ENCODE results near the gene USP35. TPM values are rescaled to one million over a fixed set of nuclear protein-coding genes. Genes with fewer than 3 reads are reported as not detected.

The USP35 gene
- total and polyA plus RNA-seq, 2 donors (not counting 1 experiment from before 2014, with no cell fraction given), result 4.8 to 6.0 TPM

DNA sequence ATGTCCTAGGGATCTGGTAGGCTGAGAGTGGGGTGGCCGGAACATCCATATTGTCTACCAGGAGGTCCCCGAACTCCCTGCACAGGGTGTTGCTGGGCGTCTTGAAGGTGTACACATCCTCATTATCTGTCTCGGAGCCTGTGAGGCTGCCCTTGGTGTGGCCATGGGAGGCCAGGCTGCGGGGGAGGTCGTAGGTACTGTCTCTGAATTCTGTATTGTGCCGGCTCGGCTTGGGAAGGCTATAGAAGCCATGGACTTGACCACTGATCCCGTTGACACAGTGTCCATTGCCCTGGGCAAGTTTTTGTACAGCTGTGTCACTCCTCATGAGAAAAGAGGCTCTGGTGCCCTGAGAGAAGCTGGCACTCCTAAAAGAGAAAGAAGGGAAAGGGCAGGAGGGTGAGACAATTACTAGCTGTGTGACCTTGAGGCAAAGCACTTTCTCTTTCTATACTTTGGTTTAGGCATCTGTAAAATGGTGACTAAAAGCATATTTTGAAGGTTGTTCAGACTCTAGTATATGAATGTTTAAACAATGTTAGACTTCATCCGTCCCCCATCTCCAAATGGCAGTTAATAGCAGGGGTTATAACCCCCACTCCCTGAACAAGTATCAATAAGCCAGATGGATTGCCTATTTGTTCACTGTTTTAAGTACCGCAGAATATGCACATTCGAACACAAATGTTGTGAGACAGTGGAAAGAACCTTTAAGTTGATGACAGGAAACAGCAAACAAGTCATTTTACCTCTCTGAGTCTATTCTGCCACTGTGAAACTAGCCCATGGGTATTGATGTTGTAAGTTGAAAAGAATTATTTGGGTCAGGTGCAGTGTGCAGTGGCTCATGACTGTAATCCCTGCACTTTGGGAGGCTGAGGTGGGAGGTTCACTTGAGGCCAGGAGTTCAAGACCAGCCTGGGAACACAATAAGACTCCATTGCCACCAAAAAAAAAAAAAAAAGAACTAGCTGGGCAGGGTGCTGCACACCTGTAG is 38.3 kb downstream of the USP35 start:
- Histone ChIP-seq H3K9ac (ENCODE audit: low read length) (no peak overlapping the region), H3K4me3 (ENCODE audit: control extremely low read depth in 1 of 5, extremely low read depth in 1 of 5, insufficient read depth in 1 of 5, low read depth in 2 of 5, low read length in 4 of 5) (no peak overlapping the region), H3K4me1 (ENCODE audit: control insufficient read depth in 2 of 2, insufficient read depth in 2 of 2, low read length in 2 of 2) (peaks cover 46 to 52% of the 10 kb centered on the region in 2 donors), H3K27me3 (replicated peaks in 1 of 4; ENCODE audit: control extremely low read depth in 1 of 4, control insufficient read depth in 3 of 4, insufficient read depth in 4 of 4, low read length in 3 of 4) (no peaks in the 10 kb centered on the region), H3K4me2 (replicated peaks; ENCODE audit: low read depth, low read length, poor library complexity, severe bottlenecking) (peak overlapping the region; percentile 15), H2AFZ (ENCODE audit: insufficient read depth, low read depth, low read length, poor library complexity, severe bottlenecking) (no peak overlapping the region), H3K79me2 (ENCODE audit: control insufficient read depth, insufficient read depth, low read length) (no peaks in the 10 kb centered on the region), H3K36me3 (replicated peaks in 1 of 2; ENCODE audit: control extremely low read depth in 1 of 2, control insufficient read depth in 1 of 2, extremely low read depth in 1 of 2, insufficient read depth in 2 of 2, low read length in 1 of 2) (peaks cover 2 to 9% of the 10 kb centered on the region in 2 experiments), H3K9me3 (ENCODE audit: control extremely low read depth in 1 of 3, control insufficient read depth in 2 of 3, insufficient read depth in 1 of 3, low read length in 2 of 3) (no peaks in the 10 kb centered on the region), H4K20me1 (ENCODE audit: control insufficient read depth, insufficient read depth, low read length, poor library complexity, severe bottlenecking) (no peaks in the 10 kb centered on the region), H3K27ac (ENCODE audit: low read length in 2 of 2) (no peak overlapping the region)
- Mint-ChIP-seq H3K9me3 (ENCODE audit: insufficient read depth) (no peaks in the 10 kb centered on the region), H3K27me3 (no peaks in the 10 kb centered on the region), H3K4me3 (peak overlapping the region; percentile 14), H3K4me1 (peaks cover 60% of the 10 kb centered on the region), H3K27ac (no peak overlapping the region)
- WGBS (ENCODE audit: insufficient coverage), result 97% methylated on average over 9 of the region's 12 CpGs
- intact Hi-C loops (cut with micrococcal nuclease), result loop anchor here (5.0 kb wide), 1 partner anchor 40 kb away; the partner anchor contains the start of genes KCTD21 and USP35
- no peak for DNase-seq
- TF ChIP-seq, protein P1, sequence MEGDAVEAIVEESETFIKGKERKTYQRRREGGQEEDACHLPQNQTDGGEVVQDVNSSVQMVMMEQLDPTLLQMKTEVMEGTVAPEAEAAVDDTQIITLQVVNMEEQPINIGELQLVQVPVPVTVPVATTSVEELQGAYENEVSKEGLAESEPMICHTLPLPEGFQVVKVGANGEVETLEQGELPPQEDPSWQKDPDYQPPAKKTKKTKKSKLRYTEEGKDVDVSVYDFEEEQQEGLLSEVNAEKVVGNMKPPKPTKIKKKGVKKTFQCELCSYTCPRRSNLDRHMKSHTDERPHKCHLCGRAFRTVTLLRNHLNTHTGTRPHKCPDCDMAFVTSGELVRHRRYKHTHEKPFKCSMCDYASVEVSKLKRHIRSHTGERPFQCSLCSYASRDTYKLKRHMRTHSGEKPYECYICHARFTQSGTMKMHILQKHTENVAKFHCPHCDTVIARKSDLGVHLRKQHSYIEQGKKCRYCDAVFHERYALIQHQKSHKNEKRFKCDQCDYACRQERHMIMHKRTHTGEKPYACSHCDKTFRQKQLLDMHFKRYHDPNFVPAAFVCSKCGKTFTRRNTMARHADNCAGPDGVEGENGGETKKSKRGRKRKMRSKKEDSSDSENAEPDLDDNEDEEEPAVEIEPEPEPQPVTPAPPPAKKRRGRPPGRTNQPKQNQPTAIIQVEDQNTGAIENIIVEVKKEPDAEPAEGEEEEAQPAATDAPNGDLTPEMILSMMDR (IDR thresholded peaks at IDR 0.05), result no peak
- TF ChIP-seq EZH2 (IDR thresholded peaks at IDR 0.05; ENCODE audit: borderline replicate concordance, insufficient read depth, low read depth, low read length, poor library complexity, severe bottlenecking), result no peak
- CTCF ChIA-PET, result interaction anchor here (0.7 to 5.8 kb wide), 11 partner anchors 8 to 347 kb away, joined by 3 to 180 read pairs (median 7); partner anchors contain the start of gene NARS2
- POLR2A ChIA-PET, result no interaction called here
- no peak for ATAC-seq (ENCODE audit: low read depth)
